ENCODE results near the gene ZNF408.

Gene ZNF408

DNA sequence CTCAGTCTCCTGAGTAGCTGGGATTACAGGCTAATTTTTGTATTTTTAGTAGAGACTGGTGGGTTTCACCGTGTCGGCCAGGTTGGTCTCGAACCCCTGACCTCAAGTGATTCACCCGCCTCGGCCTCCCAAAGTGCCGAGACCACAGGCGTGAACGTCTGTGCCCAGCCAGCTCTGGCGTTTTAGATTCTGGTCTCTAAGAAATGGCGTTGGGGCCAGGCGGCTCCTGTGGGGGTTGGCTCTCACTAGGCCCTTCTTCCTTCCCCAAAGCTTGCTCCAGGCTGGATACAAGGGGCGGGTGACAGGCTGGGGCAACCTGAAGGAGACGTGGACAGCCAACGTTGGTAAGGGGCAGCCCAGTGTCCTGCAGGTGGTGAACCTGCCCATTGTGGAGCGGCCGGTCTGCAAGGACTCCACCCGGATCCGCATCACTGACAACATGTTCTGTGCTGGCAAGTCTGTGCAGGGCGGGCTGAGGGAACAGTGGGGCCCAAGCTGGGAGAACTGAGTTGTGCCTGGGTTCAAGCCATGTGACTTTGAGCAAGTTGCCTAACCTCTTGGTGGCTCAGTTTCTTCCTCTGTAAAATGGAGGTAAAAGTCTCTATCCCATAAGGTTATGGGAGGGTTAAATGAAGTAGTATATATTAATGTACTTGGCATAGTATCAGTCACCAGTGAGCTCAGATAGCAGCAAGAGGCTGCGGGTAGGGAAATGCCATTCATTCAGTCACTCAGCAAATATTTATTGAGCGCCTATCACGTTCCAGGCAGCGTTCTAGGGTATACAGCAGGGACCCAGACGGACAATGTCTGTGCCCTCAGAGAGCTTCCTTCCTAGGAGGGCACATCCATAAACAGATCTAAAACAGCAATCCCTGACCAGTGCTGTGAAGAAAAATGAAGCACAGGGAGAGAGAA lies 28.5 kb downstream of the ZNF408 start:
- DNase-seq, result no peak

GRCh38 chr11:46731545-46731944 lies 30.7 kb downstream of the ZNF408 start:
- no peak for DNase-seq

- DNase-seq, result no peak
Observed at GRCh38 chr11:46733234-46733633, 32.4 kb downstream of the ZNF408 start.

DNA sequence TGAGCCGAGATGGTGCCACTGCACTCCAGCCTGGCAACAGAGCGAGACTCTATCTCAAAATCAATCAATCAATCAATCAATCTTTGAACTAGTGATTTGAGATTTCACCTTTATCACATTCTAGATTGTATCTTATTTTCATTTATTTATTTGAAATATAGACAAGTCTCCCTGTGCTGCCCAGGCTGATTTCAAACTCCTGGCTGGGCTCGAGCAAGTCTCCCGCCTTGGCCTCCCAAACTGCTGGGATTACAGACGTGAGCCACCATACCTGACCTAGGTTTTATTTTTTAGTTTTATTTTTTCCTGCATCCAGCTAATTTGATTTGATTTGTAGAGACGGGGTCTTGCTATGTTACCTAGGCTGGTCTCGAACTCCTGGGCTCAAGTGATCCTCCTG lies 35.3 kb downstream of the ZNF408 start:
- no peak for DNase-seq

GRCh38 chr11:46736615-46737014 lies 35.8 kb downstream of the ZNF408 start:
- DNase-seq, result no peak

- no peak for DNase-seq
Observed at GRCh38 chr11:46737699-46738098, 36.9 kb downstream of the ZNF408 start.

- no peak for DNase-seq
Observed at GRCh38 chr11:46738887-46739286, 38.1 kb downstream of the ZNF408 start.

DNA sequence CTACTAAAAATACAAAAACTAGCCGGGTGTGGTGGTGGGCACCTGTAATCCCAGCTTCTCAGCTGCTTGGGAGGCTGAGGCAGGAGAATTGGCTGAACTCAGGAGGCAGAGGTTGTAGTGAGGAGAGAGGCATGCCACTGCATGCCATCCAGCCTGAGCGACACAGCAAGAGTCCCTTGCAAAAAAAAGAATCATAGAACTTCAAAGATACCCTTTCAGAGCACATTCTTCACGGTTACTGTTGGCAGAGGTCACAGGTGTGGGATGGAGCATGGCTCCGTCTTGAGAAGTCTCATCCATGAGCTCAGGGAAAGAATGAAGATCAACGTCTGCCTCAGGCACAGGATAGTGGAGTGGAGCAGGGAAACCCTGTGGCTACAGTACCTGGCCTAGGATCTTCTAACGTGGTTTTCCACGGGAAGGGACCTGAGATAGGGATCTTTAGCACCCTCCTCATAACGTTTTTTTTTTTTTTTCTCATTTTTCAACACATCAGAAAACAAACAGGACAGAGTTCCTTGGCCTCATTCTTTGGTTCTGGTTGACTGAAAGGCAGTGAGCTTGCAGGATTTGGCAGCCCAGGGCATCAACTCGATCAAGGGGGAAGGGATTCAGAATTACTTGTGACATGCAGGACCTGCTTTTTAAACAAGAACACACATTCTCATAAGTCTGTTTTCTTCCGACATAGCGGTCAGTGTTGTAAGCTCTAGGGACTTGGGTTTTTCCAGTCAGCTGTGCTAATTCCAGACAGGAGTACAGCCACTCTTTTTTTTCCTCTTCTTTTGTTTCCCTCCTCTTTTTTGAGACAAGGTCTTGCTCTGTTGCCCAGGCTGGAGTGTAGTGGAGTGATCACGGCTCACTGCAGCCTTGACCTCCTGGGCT lies 41.0 kb downstream of the ZNF408 start:
- no peak for DNase-seq

DNA sequence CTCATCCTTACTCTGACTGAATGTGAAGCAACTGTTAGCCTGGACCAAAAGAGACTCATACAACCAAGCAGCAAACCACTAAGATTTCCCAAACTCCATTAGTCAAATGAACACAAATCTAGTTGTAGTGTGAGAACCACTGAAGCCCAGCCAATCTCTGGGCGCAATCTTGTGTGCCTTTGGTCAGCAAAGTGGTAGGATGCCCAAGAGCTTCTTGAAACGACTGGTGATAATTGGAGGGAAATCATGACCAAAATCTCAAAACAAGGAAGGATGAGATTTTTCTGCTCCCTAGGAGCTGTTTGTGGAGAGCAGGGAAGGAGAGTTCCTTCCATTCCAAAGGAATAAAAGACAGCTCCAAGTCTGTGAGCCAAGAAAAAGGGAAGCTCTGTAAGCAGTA lies 42.2 kb downstream of the ZNF408 start:
- no peak for DNase-seq

- DNase-seq, result no peak
Observed at GRCh38 chr11:46743693-46744339, 43.0 kb downstream of the ZNF408 start.

- DNase-seq, result no peak
Observed at GRCh38 chr11:46745328-46745727, 44.5 kb downstream of the ZNF408 start.

GRCh38 chr11:46745995-46746394 lies 45.2 kb downstream of the ZNF408 start:
- no peak for DNase-seq

DNA sequence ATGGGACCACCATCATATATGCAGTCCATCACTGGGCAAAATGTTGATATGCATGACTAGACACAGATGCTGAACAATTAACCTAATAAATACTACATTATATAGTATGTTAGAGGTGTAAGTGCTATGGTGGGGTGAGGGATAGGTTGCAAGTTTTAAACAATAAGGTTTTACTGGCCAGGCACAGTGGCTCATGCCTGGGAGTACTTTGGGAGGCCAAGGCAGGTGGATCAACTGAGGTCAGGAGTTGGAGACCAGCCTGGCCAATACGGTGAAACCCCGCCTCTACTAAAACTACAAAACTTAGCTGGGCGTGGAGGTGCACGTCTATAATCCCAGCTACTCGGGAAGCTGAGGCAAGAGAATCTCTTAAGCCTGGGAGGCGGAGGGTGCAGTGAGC lies 46.3 kb downstream of the ZNF408 start:
- DNase-seq, result no peak

All from OCI-M1 (cell line).